Testis (tissue), 3 donors: ENCODE data around the gene SLCO1B3. TPM values are rescaled to one million over a fixed set of nuclear protein-coding genes. Genes with fewer than 3 reads are reported as not detected.

Experiments used
- DNase-seq: peaks from one replicate; pipeline ENCODE4 v3.0.0-alpha.2; 2019
- H3K27ac ChIP-seq, 2 donors: fragments of 200-600 bp; sonication (generic); one replicate each; pipeline ENCODE4 v1.5.1; 2019
- H3K27me3 ChIP-seq: fragments of 200-600 bp; sonication (generic); one replicate; pipeline ENCODE4 v1.5.1; 2019
- H3K36me3 ChIP-seq: fragments of 200-600 bp; sonication (generic); one replicate; pipeline ENCODE4 v1.5.1; 2017; ENCODE audit warnings: low read depth; ENCODE audit errors: missing control alignments
- H3K4me1 ChIP-seq: fragments of 200-600 bp; sonication (generic); one replicate; pipeline ENCODE4 v1.5.1; 2019
- H3K4me3 ChIP-seq, 2 donors: fragments of 200-600 bp; sonication (generic); one replicate each; pipeline ENCODE4 v1.5.1; 2017 to 2019
- H3K9me3 ChIP-seq: fragments of 200-600 bp; sonication (generic); one replicate; pipeline ENCODE4 v1.5.1; 2017
- POLR2A ChIP-seq: fragments of 450-650 bp; IDR thresholded peaks from one replicate; pipeline ENCODE4 v1.6.1; 2017; ENCODE audit warnings: antibody characterized with exemption, mild to moderate bottlenecking, moderate library complexity
- WGBS, 2 donors: methylation state at CpG; one replicate each; pipeline ENCODE4 v1.1.5; 2018; 5-methylcytosine and 5-hydroxymethylcytosine counted together
- intact Hi-C: fragments of 100-400 bp; cut with DNase I; formaldehyde crosslinking; loops from one replicate; pipeline ENCODE4 v1.15.1; 2023; ENCODE audit warnings: low total_unique reads
- polyA plus RNA-seq: library from polyadenylated mRNA; stranded (reverse); fragments of 350-450 nt; fragmentation: Illumina TruSeq; extraction: RNeasy Lipid Tissue Mini Kit (QIAGEN cat#74804); gene quantifications from one replicate; pipeline ENCODE4 v1.2.3, GENCODE V29; 2014; ENCODE audit warnings: low read depth, low replicate concordance; ENCODE audit not compliant: insufficient read depth
- total RNA-seq, 2 donors: library from RNA; depleted of rRNA; stranded (reverse); fragments of >200 nt; gene quantifications; one replicate each; pipeline ENCODE4 v1.2.3, GENCODE V29; 2016
- TF ChIP-seq, protein P1 (sequence below), 3 experiments: fragments of 450-650 bp in 2 of 3; fragments of 200-600 bp in 1 of 3; sonication (generic) in 1 of 3; IDR thresholded peaks; one replicate each; pipeline ENCODE4 v1.5.1; 2016 to 2019; ENCODE audit warnings: antibody characterized with exemption in 3 of 3, mild to moderate bottlenecking in 2 of 3, moderate library complexity in 1 of 3

Gene SLCO1B3
- total and polyA plus RNA-seq, 3 donors from 2014 or later = 1.3 to 3.9 (median 1.7) TPM

DNA sequence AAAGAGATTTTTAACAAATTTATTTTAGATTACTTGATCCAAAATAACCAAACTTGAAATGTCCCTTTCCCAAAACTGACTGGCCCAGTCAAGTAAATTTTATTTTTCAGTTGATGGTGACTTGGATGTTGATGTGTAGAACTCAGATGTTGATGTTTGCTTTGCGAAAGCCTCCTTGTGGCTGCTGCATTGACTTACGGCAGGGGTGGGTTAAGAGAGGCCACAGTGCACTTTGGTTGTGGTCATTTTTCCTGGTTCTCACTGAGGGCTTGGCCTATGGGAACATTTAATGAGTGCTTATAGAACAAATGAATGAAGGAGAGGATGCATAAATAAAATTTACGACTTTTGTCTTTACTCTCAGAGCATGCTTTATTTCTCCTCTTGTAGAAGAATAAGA, 52.6 kb downstream of the SLCO1B3 start:
- Histone ChIP-seq H3K4me1 (no peaks in the 10 kb centered on the region), H3K27ac (no peak overlapping the region), H3K9me3 (no peaks in the 10 kb centered on the region), H3K4me3 (no peak overlapping the region), H3K36me3 (no peaks in the 10 kb centered on the region), H3K27me3 (no peaks in the 10 kb centered on the region)
- intact Hi-C loops = no loop called here
- WGBS, 2 donors = 86 to 94% methylated on average over 3 of the region's 3 CpGs
- no peak for DNase-seq
- TF ChIP-seq, protein P1, sequence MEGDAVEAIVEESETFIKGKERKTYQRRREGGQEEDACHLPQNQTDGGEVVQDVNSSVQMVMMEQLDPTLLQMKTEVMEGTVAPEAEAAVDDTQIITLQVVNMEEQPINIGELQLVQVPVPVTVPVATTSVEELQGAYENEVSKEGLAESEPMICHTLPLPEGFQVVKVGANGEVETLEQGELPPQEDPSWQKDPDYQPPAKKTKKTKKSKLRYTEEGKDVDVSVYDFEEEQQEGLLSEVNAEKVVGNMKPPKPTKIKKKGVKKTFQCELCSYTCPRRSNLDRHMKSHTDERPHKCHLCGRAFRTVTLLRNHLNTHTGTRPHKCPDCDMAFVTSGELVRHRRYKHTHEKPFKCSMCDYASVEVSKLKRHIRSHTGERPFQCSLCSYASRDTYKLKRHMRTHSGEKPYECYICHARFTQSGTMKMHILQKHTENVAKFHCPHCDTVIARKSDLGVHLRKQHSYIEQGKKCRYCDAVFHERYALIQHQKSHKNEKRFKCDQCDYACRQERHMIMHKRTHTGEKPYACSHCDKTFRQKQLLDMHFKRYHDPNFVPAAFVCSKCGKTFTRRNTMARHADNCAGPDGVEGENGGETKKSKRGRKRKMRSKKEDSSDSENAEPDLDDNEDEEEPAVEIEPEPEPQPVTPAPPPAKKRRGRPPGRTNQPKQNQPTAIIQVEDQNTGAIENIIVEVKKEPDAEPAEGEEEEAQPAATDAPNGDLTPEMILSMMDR (IDR thresholded peaks at IDR 0.05) = no peak
- TF ChIP-seq POLR2A = no peak

DNA sequence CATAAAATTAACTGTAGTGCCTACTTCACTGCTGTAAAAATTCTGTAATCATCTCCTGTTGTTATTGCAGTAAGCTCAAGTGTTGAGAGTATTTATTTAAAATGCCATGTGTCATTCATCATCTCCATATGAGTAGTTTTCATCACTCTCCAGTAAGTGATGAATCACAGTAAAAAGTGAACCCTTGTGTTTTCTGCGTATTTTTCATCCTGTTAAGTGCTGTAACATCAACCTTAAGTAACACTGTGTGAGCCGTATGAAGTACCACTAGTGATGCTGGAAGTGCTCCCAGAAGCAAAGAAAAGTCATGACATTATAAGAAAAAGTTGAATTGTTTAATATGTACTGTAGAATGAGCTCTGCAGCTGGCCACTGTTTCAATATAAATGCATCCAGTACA, 55.4 kb downstream of the SLCO1B3 start:
- no peak for DNase-seq
- WGBS, 2 donors = 32 to 52% methylated on average over 2 of the region's 2 CpGs

DNA sequence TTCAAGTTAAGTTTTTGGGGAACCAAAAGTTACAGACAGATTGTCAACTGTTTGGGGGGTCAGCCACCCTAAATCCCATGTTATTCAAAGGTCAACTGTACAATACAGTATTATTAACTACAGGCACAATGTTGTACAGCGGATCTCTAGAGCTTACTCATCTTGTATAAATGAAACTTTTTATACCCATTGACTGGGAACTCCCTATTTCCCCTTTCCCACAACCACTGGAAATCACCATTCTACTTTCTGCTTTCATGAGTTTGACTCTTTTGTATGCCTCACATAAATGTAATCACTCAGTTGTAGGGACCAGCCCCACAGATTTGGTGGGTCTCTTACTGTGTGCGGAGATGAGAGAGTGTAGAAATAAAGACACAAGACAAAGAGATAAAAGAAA, 57.8 kb downstream of the SLCO1B3 start:
- no peaks in the 10 kb centered on the region for H3K4me1 ChIP-seq
- H3K27me3 ChIP-seq = no peaks in the 10 kb centered on the region
- DNase-seq = no peak
- H3K36me3 ChIP-seq = no peaks in the 10 kb centered on the region
- intact Hi-C loops = no loop called here
- H3K4me3 ChIP-seq = no peak overlapping the region
- no peak overlapping the region for H3K27ac ChIP-seq
- WGBS, 2 donors = 90 to 92% methylated on average over 2 of the region's 2 CpGs
- H3K9me3 ChIP-seq = no peaks in the 10 kb centered on the region
- no peak for TF ChIP-seq POLR2A
- TF ChIP-seq, protein P1 (IDR thresholded peaks at IDR 0.05) = no peak

More for the DNA sequence above, 55.4 kb downstream of the SLCO1B3 start:
- TF ChIP-seq, protein P1 (IDR thresholded peaks at IDR 0.05) = no peak
- H3K27me3 ChIP-seq = no peaks in the 10 kb centered on the region
- no peak overlapping the region for H3K4me3 ChIP-seq
- intact Hi-C loops = no loop called here
- no peaks in the 10 kb centered on the region for H3K36me3 ChIP-seq
- H3K27ac ChIP-seq = no peak overlapping the region
- no peaks in the 10 kb centered on the region for H3K4me1 ChIP-seq
- no peaks in the 10 kb centered on the region for H3K9me3 ChIP-seq

DNA sequence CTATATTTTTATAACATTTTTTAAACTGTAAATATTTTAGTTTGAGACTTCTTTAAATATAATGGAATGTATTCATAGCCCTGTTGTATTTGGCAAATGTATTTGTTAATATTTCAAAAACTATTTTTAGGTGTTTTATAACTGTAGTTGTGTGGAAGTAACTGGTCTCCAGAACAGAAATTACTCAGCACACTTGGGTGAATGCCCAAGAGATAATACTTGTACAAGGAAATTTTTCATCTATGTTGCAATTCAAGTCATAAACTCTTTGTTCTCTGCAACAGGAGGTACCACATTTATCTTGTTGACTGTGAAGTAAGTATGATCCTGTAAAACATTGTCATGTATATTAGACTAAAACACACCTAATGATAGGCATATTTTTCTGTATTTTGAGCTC, 72.8 kb downstream of the SLCO1B3 start:
- DNase-seq = peak; percentile 88
- Histone ChIP-seq H3K9me3 (no peaks in the 10 kb centered on the region), H3K27me3 (no peaks in the 10 kb centered on the region), H3K4me1 (no peaks in the 10 kb centered on the region), H3K27ac (peak overlapping the region; percentile 39 to 50), H3K4me3 (no peak overlapping the region), H3K36me3 (no peaks in the 10 kb centered on the region)
- intact Hi-C loops = no loop called here
- TF ChIP-seq POLR2A = no peak
- TF ChIP-seq, protein P1 (IDR thresholded peaks at IDR 0.05) = no peak

DNA sequence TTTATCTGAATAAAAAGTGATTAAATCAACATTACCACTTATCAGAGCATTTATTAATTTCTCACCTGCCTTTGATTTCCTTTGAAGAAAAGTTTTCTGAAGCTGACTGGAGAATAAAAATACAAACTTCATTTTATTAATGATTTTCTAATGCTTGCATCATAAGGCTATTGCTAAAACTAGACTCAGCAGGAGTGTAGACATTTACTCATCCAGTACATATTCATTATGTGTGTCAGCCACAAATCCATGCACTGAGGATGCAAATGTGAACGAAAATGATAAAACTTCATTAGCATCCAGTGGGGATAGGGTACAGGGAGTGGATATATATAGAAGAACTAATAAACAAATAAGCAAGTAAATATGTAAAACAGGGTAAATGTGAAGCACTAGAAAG, 74.6 kb downstream of the SLCO1B3 start:
- H3K36me3 ChIP-seq = no peaks in the 10 kb centered on the region
- WGBS, 2 donors = 81 to 96% methylated on average over 1 of the region's 1 CpG
- TF ChIP-seq POLR2A = no peak
- TF ChIP-seq, protein P1 (IDR thresholded peaks at IDR 0.05) = no peak
- H3K27me3 ChIP-seq = no peaks in the 10 kb centered on the region
- no peaks in the 10 kb centered on the region for H3K4me1 ChIP-seq
- DNase-seq = no peak
- no peaks in the 10 kb centered on the region for H3K9me3 ChIP-seq
- H3K4me3 ChIP-seq = no peak overlapping the region
- H3K27ac ChIP-seq = no peak overlapping the region
- intact Hi-C loops = no loop called here
